ENCODE data around the gene MAST2.
"Not testable (repeated sequence)": the region's sequence is repeated elsewhere in the genome, so short reads cannot be mapped to it uniquely, and the experiment has no call there.

The MAST2 gene

GRCh38 chr1:45953934-45954847 lies 150.8 kb downstream of the MAST2 start:
- Mint-ChIP-seq H3K27me3 (no peaks in the 10 kb centered on the region), H3K27ac (no peak overlapping the region), H3K4me3 (no peak overlapping the region), H3K9me3 (no peaks in the 10 kb centered on the region), H3K4me1 (ENCODE audit: low read depth in 2 of 2) (no peaks in the 10 kb centered on the region), H3K36me3 (ENCODE audit: insufficient read depth) (no peaks in the 10 kb centered on the region)
- DNase-seq: no peak
- no peak for ATAC-seq (replicated peaks)

GRCh38 chr1:45957684-45958083 lies 154.3 kb downstream of the MAST2 start:
- Mint-ChIP-seq H3K9me3 (no peaks in the 10 kb centered on the region), H3K27me3 (no peaks in the 10 kb centered on the region), H3K4me3 (no peak overlapping the region), H3K27ac (no peak overlapping the region), H3K36me3 (ENCODE audit: insufficient read depth) (no peaks in the 10 kb centered on the region), H3K4me1 (ENCODE audit: low read depth in 2 of 2) (no peaks in the 10 kb centered on the region)
- DNase-seq: no peak
- no peak for ATAC-seq (replicated peaks)

- Mint-ChIP-seq H3K9me3 (no peaks in the 10 kb centered on the region), H3K4me3 (no peak overlapping the region), H3K27ac (no peak overlapping the region), H3K36me3 (ENCODE audit: insufficient read depth) (no peaks in the 10 kb centered on the region), H3K4me1 (ENCODE audit: low read depth in 2 of 2) (no peaks in the 10 kb centered on the region), H3K27me3 (no peaks in the 10 kb centered on the region)
- no peak for ATAC-seq (replicated peaks)
- DNase-seq: no peak
Measured at GRCh38 chr1:45958317-45958716, 154.9 kb downstream of the MAST2 start.

- no peak overlapping the region for H3K4me3 Mint-ChIP-seq
- DNase-seq (no peak), ATAC-seq (replicated peaks) (no peak)
- H3K9me3 Mint-ChIP-seq: no peaks in the 10 kb centered on the region
- no peaks in the 10 kb centered on the region for H3K36me3 Mint-ChIP-seq (ENCODE audit: insufficient read depth)
- H3K27ac Mint-ChIP-seq: no peak overlapping the region
- H3K27me3 Mint-ChIP-seq: no peaks in the 10 kb centered on the region
- peaks cover 5 to 7% of the 10 kb centered on the region in 2 donors for H3K4me1 Mint-ChIP-seq (ENCODE audit: low read depth in 2 of 2)
Measured at GRCh38 chr1:45960930-45961715, 157.7 kb downstream of the MAST2 start.

- ATAC-seq (replicated peaks); H3K4me1 Mint-ChIP-seq (ENCODE audit: low read depth in 2 of 2); DNase-seq; H3K9me3 Mint-ChIP-seq; H3K36me3 Mint-ChIP-seq (ENCODE audit: insufficient read depth); H3K27me3 Mint-ChIP-seq; H3K4me3 Mint-ChIP-seq; H3K27ac Mint-ChIP-seq: not testable (repeated sequence)
Measured at GRCh38 chr1:45961936-45962335, 158.5 kb downstream of the MAST2 start.

- no peaks in the 10 kb centered on the region for H3K36me3 Mint-ChIP-seq (ENCODE audit: insufficient read depth)
- H3K27ac Mint-ChIP-seq: no peak overlapping the region
- no peak for DNase-seq
- no peak for ATAC-seq (replicated peaks)
- no peaks in the 10 kb centered on the region for H3K27me3 Mint-ChIP-seq
- H3K4me3 Mint-ChIP-seq: no peak overlapping the region
- no peaks in the 10 kb centered on the region for H3K9me3 Mint-ChIP-seq
- H3K4me1 Mint-ChIP-seq (ENCODE audit: low read depth in 2 of 2): peaks cover 1 to 4% of the 10 kb centered on the region in 2 donors
Measured at GRCh38 chr1:45968941-45969666, 165.7 kb downstream of the MAST2 start.

GRCh38 chr1:45969866-45970265 lies 166.5 kb downstream of the MAST2 start:
- no peak for ATAC-seq (replicated peaks)
- no peaks in the 10 kb centered on the region for H3K9me3 Mint-ChIP-seq
- no peak overlapping the region for H3K27ac Mint-ChIP-seq
- H3K4me3 Mint-ChIP-seq: no peak overlapping the region
- no peaks in the 10 kb centered on the region for H3K27me3 Mint-ChIP-seq
- H3K4me1 Mint-ChIP-seq (ENCODE audit: low read depth in 2 of 2): peaks cover 0 to under 1% of the 10 kb centered on the region in 2 donors
- no peaks in the 10 kb centered on the region for H3K36me3 Mint-ChIP-seq (ENCODE audit: insufficient read depth)
- DNase-seq: no peak

GRCh38 chr1:45971335-45971734 lies 167.9 kb downstream of the MAST2 start:
- H3K27ac Mint-ChIP-seq: no peak overlapping the region
- ATAC-seq (replicated peaks) (no peak), DNase-seq (no peak)
- H3K36me3 Mint-ChIP-seq (ENCODE audit: insufficient read depth): no peaks in the 10 kb centered on the region
- H3K9me3 Mint-ChIP-seq: no peaks in the 10 kb centered on the region
- no peaks in the 10 kb centered on the region for H3K27me3 Mint-ChIP-seq
- H3K4me1 Mint-ChIP-seq (ENCODE audit: low read depth in 2 of 2): no peaks in the 10 kb centered on the region
- no peak overlapping the region for H3K4me3 Mint-ChIP-seq

- Mint-ChIP-seq H3K27me3 (no peaks in the 10 kb centered on the region), H3K4me1 (ENCODE audit: low read depth in 2 of 2) (no peaks in the 10 kb centered on the region), H3K36me3 (ENCODE audit: insufficient read depth) (no peaks in the 10 kb centered on the region), H3K27ac (no peak overlapping the region), H3K4me3 (no peak overlapping the region), H3K9me3 (no peaks in the 10 kb centered on the region)
- ATAC-seq (replicated peaks): no peak
- no peak for DNase-seq
Measured at GRCh38 chr1:45971922-45972531, 168.6 kb downstream of the MAST2 start.

GRCh38 chr1:45972621-45973020 lies 169.2 kb downstream of the MAST2 start:
- ATAC-seq (replicated peaks) (no peak), DNase-seq (no peak)
- Mint-ChIP-seq H3K36me3 (ENCODE audit: insufficient read depth) (no peaks in the 10 kb centered on the region), H3K9me3 (no peaks in the 10 kb centered on the region), H3K27me3 (no peaks in the 10 kb centered on the region), H3K4me3 (no peak overlapping the region), H3K27ac (no peak overlapping the region), H3K4me1 (ENCODE audit: low read depth in 2 of 2) (no peaks in the 10 kb centered on the region)

- Mint-ChIP-seq H3K4me3 (no peak overlapping the region), H3K4me1 (ENCODE audit: low read depth in 2 of 2) (no peaks in the 10 kb centered on the region), H3K36me3 (ENCODE audit: insufficient read depth) (no peaks in the 10 kb centered on the region), H3K27ac (no peak overlapping the region), H3K27me3 (no peaks in the 10 kb centered on the region), H3K9me3 (no peaks in the 10 kb centered on the region)
- DNase-seq: no peak
- no peak for ATAC-seq (replicated peaks)
Measured at GRCh38 chr1:45973121-45973520, 169.7 kb downstream of the MAST2 start.

- no peaks in the 10 kb centered on the region for H3K27me3 Mint-ChIP-seq
- ATAC-seq (replicated peaks): no peak
- H3K27ac Mint-ChIP-seq: no peak overlapping the region
- no peaks in the 10 kb centered on the region for H3K36me3 Mint-ChIP-seq (ENCODE audit: insufficient read depth)
- H3K4me3 Mint-ChIP-seq: no peak overlapping the region
- no peaks in the 10 kb centered on the region for H3K4me1 Mint-ChIP-seq (ENCODE audit: low read depth in 2 of 2)
- DNase-seq: no peak
- H3K9me3 Mint-ChIP-seq: no peaks in the 10 kb centered on the region
Measured at GRCh38 chr1:45974541-45975269, 171.3 kb downstream of the MAST2 start.

GRCh38 chr1:45976623-45977022 lies 173.2 kb downstream of the MAST2 start:
- no peaks in the 10 kb centered on the region for H3K36me3 Mint-ChIP-seq (ENCODE audit: insufficient read depth)
- H3K4me3 Mint-ChIP-seq: no peak overlapping the region
- ATAC-seq (replicated peaks) (no peak), DNase-seq (no peak)
- peaks cover 0 to 1% of the 10 kb centered on the region in 2 donors for H3K9me3 Mint-ChIP-seq
- no peaks in the 10 kb centered on the region for H3K27me3 Mint-ChIP-seq
- no peaks in the 10 kb centered on the region for H3K4me1 Mint-ChIP-seq (ENCODE audit: low read depth in 2 of 2)
- no peak overlapping the region for H3K27ac Mint-ChIP-seq

Measured in effector memory CD8-positive, alpha-beta T cell (primary cell).